K562 (cell line): ENCODE measurements around the gene FLCN. TPM values are rescaled to one million over a fixed set of nuclear protein-coding genes. Genes with fewer than 3 reads are reported as not detected.

Experiments
- ATAC-seq: fragments of 200-7000 bp; cut with Tn5 transposase; 3 replicates; pipeline ENCODE4 v1.9.1; 2020; ENCODE audit warnings: moderate library complexity
- BruUV-seq: library from RNA; stranded (reverse); fragments of 400-500 nt; replicated peaks from 2 replicates; lab custom pipeline; 2021; lab: Mats Ljungman, UMichigan
- CTCF ChIA-PET: fragments of 300-600 bp; formaldehyde crosslinking; extraction: SDS; loops from one replicate; lab custom pipeline; 2021; ENCODE audit warnings: low intra/inter-chr PET ratio; lab: Yijun Ruan, JAX
- POLR2A ChIA-PET: fragments of 300-600, 350-650 bp; sonication (Branson Sonifier 250); formaldehyde crosslinking; extraction: SDS; loops from one replicate; lab custom pipeline; 2021; ENCODE audit warnings: antibody characterized with exemption, inconsistent platforms; lab: Yijun Ruan, JAX
- DNase-seq, 4 experiments: peaks; one replicate each; pipeline versions ENCODE4 v3.0.0 to v3.0.0-alpha.2; 2011 to 2018; ENCODE audit warnings: low spot score in 3 of 4, mixed read lengths in 3 of 4; ENCODE audit errors: extremely low read depth in 1 of 4
- FAIRE-seq: peaks from 2 replicates; lab custom pipeline; 2011; peaks lifted over from hg19 to GRCh38; lab: Jason Lieb, UNC
- H2AFZ ChIP-seq: 2 replicates; pipeline ENCODE4 v1.6.0; 2011; ENCODE audit warnings: low read depth, low read length, control low read depth, inconsistent platforms
- H3K27ac ChIP-seq: fragments of 200-600 bp; 3 replicates; pipeline ENCODE4 v1.8.0; 2011; ENCODE audit warnings: low read depth, mild to moderate bottlenecking, control low read depth, inconsistent platforms, low read length, moderate library complexity, mixed read lengths; ENCODE audit errors: extremely low read depth
- H3K27me3 ChIP-seq, 2 experiments: fragments of 300-600 bp in 1 of 2; 2 replicates in 1 of 2; 3 replicates in 1 of 2; pipeline versions ENCODE4 v1.6.0 to v1.8.0; 2011; ENCODE audit warnings: inconsistent platforms in 2 of 2, low read length in 2 of 2, mild to moderate bottlenecking in 1 of 2, mixed read lengths in 1 of 2, moderate library complexity in 1 of 2; ENCODE audit not compliant: control insufficient read depth in 2 of 2, insufficient read depth in 2 of 2
- H3K36me3 ChIP-seq: fragments of 300-600 bp; 3 replicates; pipeline ENCODE4 v1.8.0; 2011; ENCODE audit warnings: mild to moderate bottlenecking, low read length, inconsistent platforms; ENCODE audit not compliant: control insufficient read depth, insufficient read depth
- H3K4me1 ChIP-seq, 2 experiments: fragments of 200-600 bp in 1 of 2; replicated peaks in 1 of 2; 2 replicates in 1 of 2; 3 replicates in 1 of 2; pipeline versions ENCODE4 v1.5.1 to v1.8.0; 2011; ENCODE audit warnings: inconsistent platforms in 2 of 2, low read length in 2 of 2, mild to moderate bottlenecking in 1 of 2, mixed read lengths in 1 of 2, moderate library complexity in 1 of 2; ENCODE audit not compliant: control insufficient read depth in 2 of 2, insufficient read depth in 2 of 2
- H3K4me2 ChIP-seq: 2 replicates; pipeline ENCODE4 v1.6.1; 2011; ENCODE audit warnings: low read length, control low read depth, inconsistent platforms, mixed read lengths; ENCODE audit not compliant: insufficient read depth
- H3K4me3 ChIP-seq: fragments of 200-600 bp; sonication (generic), shearing (Covaris generic); 2 replicates; pipeline ENCODE4 v1.5.1; 2016; ENCODE audit warnings: control low read depth, inconsistent platforms
- H3K79me2 ChIP-seq: fragments of 200-600 bp; 3 replicates; pipeline ENCODE4 v1.8.0; 2011; ENCODE audit warnings: low read length, inconsistent platforms; ENCODE audit not compliant: control insufficient read depth, insufficient read depth
- H3K9ac ChIP-seq, 2 experiments: 2 replicates each; pipeline versions ENCODE4 v1.6.0 to v1.6.1; 2011; ENCODE audit warnings: low read depth in 2 of 2, low read length in 2 of 2, control low read depth in 1 of 2, inconsistent platforms in 1 of 2, mild to moderate bottlenecking in 1 of 2, mixed read lengths in 1 of 2; ENCODE audit not compliant: insufficient read depth in 1 of 2
- H3K9me1 ChIP-seq: one replicate; pipeline ENCODE4 v1.6.0; 2011; ENCODE audit warnings: inconsistent platforms, mild to moderate bottlenecking, low read length, moderate library complexity; ENCODE audit not compliant: control insufficient read depth, insufficient read depth
- H3K9me3 ChIP-seq: replicated peaks from 2 replicates; pipeline ENCODE4 v1.5.1; 2011; ENCODE audit warnings: low read depth, low read length, inconsistent platforms; ENCODE audit not compliant: control insufficient read depth, insufficient read depth
- H4K20me1 ChIP-seq: replicated peaks from 2 replicates; pipeline ENCODE4 v1.6.1; 2011; ENCODE audit warnings: low read length, inconsistent platforms, mixed read lengths; ENCODE audit not compliant: control insufficient read depth, insufficient read depth
- FIP1L1 ChIP-seq: fragments of 200-400 bp; formaldehyde crosslinking; IDR thresholded peaks from 2 replicates; pipeline ENCODE4 v1.6.1; 2018; ENCODE audit warnings: mild to moderate bottlenecking, low read depth, low read length; ENCODE audit not compliant: poor library complexity, severe bottlenecking
- NFIC ChIP-seq: fragments of 450-650 bp; IDR thresholded peaks from 2 replicates; pipeline ENCODE4 v1.6.1; 2017; ENCODE audit warnings: mild to moderate bottlenecking, inconsistent platforms
- RAD21 ChIP-seq, 2 experiments: fragments of 250-450 bp in 1 of 2; fragments of 450-650 bp in 1 of 2; sonication (Bioruptor Pico) in 1 of 2; formaldehyde crosslinking in 1 of 2; IDR thresholded peaks in 1 of 2; conservative IDR thresholded peaks in 1 of 2; 2 replicates each; pipeline versions ENCODE4 v1.4.0 to v1.8.0; 2020 to 2022; ENCODE audit warnings: mild to moderate bottlenecking in 2 of 2, moderate library complexity in 1 of 2
- RBFOX2 ChIP-seq: fragments of 200-400 bp; formaldehyde crosslinking; IDR thresholded peaks from 2 replicates; pipeline ENCODE4 v1.6.1; 2017; ENCODE audit warnings: low read depth, mild to moderate bottlenecking, low read length, moderate library complexity
- WGBS: fragments of 100-300 bp; shearing (Covaris generic); methylation state at CpG from one replicate; pipeline ENCODE4 v1.1.6; 2016; ENCODE audit warnings: low coverage, mixed read lengths; ENCODE audit not compliant: insufficient coverage; ENCODE audit errors: missing lambda C conversion rate; 5-methylcytosine and 5-hydroxymethylcytosine counted together
- in situ Hi-C: fragments of 300-500 bp; cut with MboI; formaldehyde crosslinking; loops from 4 replicates; pipeline ENCODE4 v1.15.0; 2018; ENCODE audit warnings: inconsistent platforms, mixed read lengths
- intact Hi-C: fragments of 100-400 bp; cut with micrococcal nuclease; formaldehyde crosslinking; loops from 2 replicates; pipeline ENCODE4 v1.14.2; 2022
- polyA plus RNA-seq, 8 experiments: library from polyadenylated mRNA; depleted of rRNA in 4 of 8; stranded (reverse) in 5 of 8; unstranded in 3 of 8; fragments of >200 nt; fragmentation: Nextera tagmentation in 2 of 8; fragmentation: Illumina TruSeq in 1 of 8; extraction: Ambion mirVana in 2 of 8; extraction: Trizol in 1 of 8; gene quantifications; 2 replicates each; pipeline versions ENCODE4 v1.2.1 to v1.2.3, GENCODE V29; 2011 to 2014; ENCODE audit warnings: inconsistent platforms in 1 of 8, missing spikeins in 1 of 8
- total RNA-seq, 7 experiments: library from RNA; depleted of rRNA in 6 of 7; stranded (reverse); fragments of >200 nt in 6 of 7; fragmentation: Illumina TruSeq in 2 of 7; extraction: Trizol in 2 of 7; gene quantifications; 2 replicates each; pipeline versions ENCODE4 v1.2.1 to v1.2.3, GENCODE V29; 2011 to 2021; ENCODE audit warnings: low replicate concordance in 1 of 7

Gene FLCN
- total and polyA plus RNA-seq, 9 of the 15 experiments (the other 6 are each of a cell fraction or from before 2014, with no cell fraction given) = 1.6 to 33.5 (median 10.9) TPM

GRCh38 chr17:17228521-17229279 lies 8.3 kb downstream of the FLCN start:
- ChIA-PET CTCF (no interaction called here), POLR2A (no interaction called here)
- TF ChIP-seq RAD21 (CRISPR knock-in tag; conservative IDR thresholded peaks at IDR 0.05 in 1 of 2, IDR thresholded peaks at IDR 0.05 in 1 of 2) (no peak), FIP1L1 (no peak), NFIC (0 out of 2 replicates have a peak, but pooled peaks have one; percentile 9), RBFOX2 (peak; percentile 26; the same call in 1 of the 2 replicates)
- Histone ChIP-seq H3K4me3 (no peak overlapping the region), H3K36me3 (peaks cover 85% of the 10 kb centered on the region), H3K4me1 (peaks cover 0 to 5% of the 10 kb centered on the region in 2 experiments; a peak in 1 of 5 replicates), H3K9me1 (no peaks in the 10 kb centered on the region), H4K20me1 (no peaks in the 10 kb centered on the region), H3K9ac (no peak overlapping the region), H2AFZ (no peak overlapping the region), H3K27me3 (no peaks in the 10 kb centered on the region), H3K79me2 (peaks cover 8% of the 10 kb centered on the region), H3K9me3 (no peaks in the 10 kb centered on the region), H3K4me2 (no peak overlapping the region), H3K27ac (no peak overlapping the region; the same call in 2 of the 3 replicates)
- WGBS = 96% methylated on average over 14 of the region's 17 CpGs
- in situ Hi-C loops = no loop called here
- FAIRE-seq = no peak
- no TSS peak for BruUV-seq
- no peak for DNase-seq
- intact Hi-C loops = no loop called here
- no peak for ATAC-seq
